Type B pancreatic cell (in vitro differentiated cells): ENCODE data around the gene GANAB. TPM values are rescaled to one million over a fixed set of nuclear protein-coding genes. Genes with fewer than 3 reads are reported as not detected.
A peak's percentile ranks its signal among the peaks of the same experiment; 100 is the strongest.

ENCODE experiments used
- DNase-seq: peaks from one replicate; pipeline ENCODE4 v3.0.0; 2021; ENCODE audit warnings: mixed read lengths; ENCODE audit not compliant: unreplicated experiment; ENCODE audit errors: extremely low spot score
- H3K27ac Mint-ChIP-seq: 2 replicates; pipeline ENCODE4 v1.8.0; 2021; ENCODE audit warnings: mild to moderate bottlenecking, mixed read lengths
- H3K27me3 Mint-ChIP-seq: 2 replicates; pipeline ENCODE4 v1.8.0; 2021; ENCODE audit warnings: mixed read lengths
- H3K36me3 Mint-ChIP-seq: 2 replicates; pipeline ENCODE4 v1.8.0; 2021; ENCODE audit warnings: mixed read lengths
- H3K4me1 Mint-ChIP-seq: one replicate; pipeline ENCODE4 v1.8.0; 2021; ENCODE audit warnings: mixed read lengths; ENCODE audit not compliant: unreplicated experiment
- H3K4me3 Mint-ChIP-seq: 2 replicates; pipeline ENCODE4 v1.8.0; 2021; ENCODE audit warnings: mild to moderate bottlenecking, mixed read lengths
- H3K9me3 Mint-ChIP-seq: 2 replicates; pipeline ENCODE4 v1.8.0; 2021; ENCODE audit warnings: mixed read lengths
- total RNA-seq: library from RNA; stranded (reverse); gene quantifications from 2 replicates; pipeline ENCODE4 v1.2.1, GENCODE V29; 2021; ENCODE audit warnings: low replicate concordance
- TF ChIP-seq, protein P1 (sequence below): fragments of 200-600 bp; sonication (generic); conservative IDR thresholded peaks from 2 replicates; pipeline ENCODE4 v1.5.0; 2021; ENCODE audit warnings: antibody characterized with exemption, mild to moderate bottlenecking

The GANAB gene
- total RNA-seq, 1 donor from 2014 or later = 372 TPM

DNA sequence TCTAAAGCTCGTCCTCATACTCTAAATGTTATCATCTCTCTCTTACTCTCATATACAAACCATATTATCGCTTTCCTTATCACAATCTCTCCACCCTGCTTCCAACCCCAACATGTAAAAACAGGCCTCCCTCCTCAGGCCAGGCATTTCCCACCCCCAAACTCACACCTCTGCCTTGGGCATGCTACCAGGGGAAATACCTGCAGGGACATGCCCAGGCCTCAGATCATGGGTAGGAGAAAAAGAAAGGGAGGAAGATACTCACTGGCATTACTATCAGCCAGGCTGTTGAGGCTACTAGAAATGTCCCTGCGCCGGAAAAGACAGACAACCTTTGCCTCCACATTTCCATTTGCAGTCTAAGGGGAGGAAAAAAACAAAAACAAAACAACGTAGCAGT, 46.5 kb downstream of the GANAB start:
- peak overlapping the region; percentile 94 for H3K4me3 Mint-ChIP-seq
- no peak for DNase-seq
- H3K36me3 Mint-ChIP-seq = peaks cover 31% of the 10 kb centered on the region
- H3K9me3 Mint-ChIP-seq = no peaks in the 10 kb centered on the region
- peaks cover 42% of the 10 kb centered on the region for H3K4me1 Mint-ChIP-seq
- TF ChIP-seq, protein P1, sequence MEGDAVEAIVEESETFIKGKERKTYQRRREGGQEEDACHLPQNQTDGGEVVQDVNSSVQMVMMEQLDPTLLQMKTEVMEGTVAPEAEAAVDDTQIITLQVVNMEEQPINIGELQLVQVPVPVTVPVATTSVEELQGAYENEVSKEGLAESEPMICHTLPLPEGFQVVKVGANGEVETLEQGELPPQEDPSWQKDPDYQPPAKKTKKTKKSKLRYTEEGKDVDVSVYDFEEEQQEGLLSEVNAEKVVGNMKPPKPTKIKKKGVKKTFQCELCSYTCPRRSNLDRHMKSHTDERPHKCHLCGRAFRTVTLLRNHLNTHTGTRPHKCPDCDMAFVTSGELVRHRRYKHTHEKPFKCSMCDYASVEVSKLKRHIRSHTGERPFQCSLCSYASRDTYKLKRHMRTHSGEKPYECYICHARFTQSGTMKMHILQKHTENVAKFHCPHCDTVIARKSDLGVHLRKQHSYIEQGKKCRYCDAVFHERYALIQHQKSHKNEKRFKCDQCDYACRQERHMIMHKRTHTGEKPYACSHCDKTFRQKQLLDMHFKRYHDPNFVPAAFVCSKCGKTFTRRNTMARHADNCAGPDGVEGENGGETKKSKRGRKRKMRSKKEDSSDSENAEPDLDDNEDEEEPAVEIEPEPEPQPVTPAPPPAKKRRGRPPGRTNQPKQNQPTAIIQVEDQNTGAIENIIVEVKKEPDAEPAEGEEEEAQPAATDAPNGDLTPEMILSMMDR = no peak
- H3K27ac Mint-ChIP-seq = peak overlapping the region; percentile 100
- H3K27me3 Mint-ChIP-seq = peaks cover 3% of the 10 kb centered on the region

- peak overlapping the region; percentile 100 for H3K27ac Mint-ChIP-seq
- H3K36me3 Mint-ChIP-seq = peaks cover 34% of the 10 kb centered on the region
- peaks cover 3% of the 10 kb centered on the region for H3K27me3 Mint-ChIP-seq
- H3K4me3 Mint-ChIP-seq = peak overlapping the region; percentile 94
- TF ChIP-seq, protein P1 = no peak
- peak; percentile 90 for DNase-seq
- no peaks in the 10 kb centered on the region for H3K9me3 Mint-ChIP-seq
- H3K4me1 Mint-ChIP-seq = peaks cover 40% of the 10 kb centered on the region
Observed at GRCh38 chr11:62599069-62599696, 47.2 kb downstream of the GANAB start.

DNA sequence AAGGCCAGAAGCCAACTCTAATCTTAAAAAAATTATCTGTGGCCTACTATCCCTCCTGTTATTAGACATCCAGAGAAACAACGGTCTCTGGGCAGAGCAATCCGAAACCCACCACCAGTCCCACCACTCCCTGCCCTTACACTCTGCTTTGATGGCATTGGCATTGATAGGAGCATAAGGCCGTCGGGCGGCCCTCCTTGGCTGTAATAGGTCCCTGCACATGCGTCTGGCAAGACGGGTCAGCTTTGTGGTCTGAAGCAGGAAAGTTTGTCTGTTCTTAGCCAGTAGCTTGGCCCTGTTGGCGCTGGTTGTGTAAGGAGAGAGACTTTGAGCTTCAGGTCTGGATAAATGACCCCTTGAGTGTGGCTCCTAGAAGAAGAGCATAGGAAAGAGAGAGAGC, 51.3 kb downstream of the GANAB start:
- H3K36me3 Mint-ChIP-seq = peaks cover 35% of the 10 kb centered on the region
- no peak overlapping the region for H3K4me3 Mint-ChIP-seq

GRCh38 chr11:62593434-62594044, 52.9 kb downstream of the GANAB start:
- TF ChIP-seq, protein P1 = peak; percentile 71
- Mint-ChIP-seq H3K27me3 (no peaks in the 10 kb centered on the region), H3K9me3 (no peaks in the 10 kb centered on the region), H3K4me1 (peaks cover 23% of the 10 kb centered on the region), H3K36me3 (peaks cover 19% of the 10 kb centered on the region), H3K4me3 (peak overlapping the region; percentile 85), H3K27ac (peak overlapping the region; percentile 88)
- no peak for DNase-seq

More for the DNA sequence above, 51.3 kb downstream of the GANAB start:
- TF ChIP-seq, protein P1 = no peak
- Mint-ChIP-seq H3K4me1 (peaks cover 38% of the 10 kb centered on the region), H3K27me3 (no peaks in the 10 kb centered on the region), H3K27ac (peak overlapping the region; percentile 68), H3K9me3 (no peaks in the 10 kb centered on the region)
- DNase-seq = no peak

GRCh38 chr11:62592989-62593421, 53.4 kb downstream of the GANAB start:
- H3K4me3 Mint-ChIP-seq = no peak overlapping the region
- H3K27me3 Mint-ChIP-seq = no peaks in the 10 kb centered on the region
- TF ChIP-seq, protein P1 = no peak
- H3K4me1 Mint-ChIP-seq = peaks cover 20% of the 10 kb centered on the region
- peaks cover 14% of the 10 kb centered on the region for H3K36me3 Mint-ChIP-seq
- DNase-seq = no peak
- H3K27ac Mint-ChIP-seq = no peak overlapping the region
- H3K9me3 Mint-ChIP-seq = no peaks in the 10 kb centered on the region
